ENCODE results near the gene STXBP5L.

STXBP5L gene

GRCh38 chr3:121462565-121462964 lies 554.6 kb downstream of the STXBP5L start:
- no peak overlapping the region for H3K4me3 ChIP-seq (ENCODE audit: low read depth, low read length)
- no peak for DNase-seq (ENCODE audit: low read depth)
- no peak for TF ChIP-seq CTCF (conservative IDR thresholded peaks at IDR 0.05; ENCODE audit: low read depth, low read length)

GRCh38 chr3:121463745-121464144 lies 555.7 kb downstream of the STXBP5L start:
- H3K4me3 ChIP-seq (ENCODE audit: low read depth, low read length), result no peak overlapping the region
- no peak for DNase-seq (ENCODE audit: low read depth)
- TF ChIP-seq CTCF (conservative IDR thresholded peaks at IDR 0.05; ENCODE audit: low read depth, low read length), result no peak

GRCh38 chr3:121467085-121467484 lies 559.1 kb downstream of the STXBP5L start:
- no peak overlapping the region for H3K4me3 ChIP-seq (ENCODE audit: low read depth, low read length)
- DNase-seq (ENCODE audit: low read depth), result no peak
- TF ChIP-seq CTCF (conservative IDR thresholded peaks at IDR 0.05; ENCODE audit: low read depth, low read length), result no peak

GRCh38 chr3:121473001-121473400 lies 565.0 kb downstream of the STXBP5L start:
- no peak for DNase-seq (ENCODE audit: low read depth)
- TF ChIP-seq CTCF (conservative IDR thresholded peaks at IDR 0.05; ENCODE audit: low read depth, low read length), result no peak
- no peak overlapping the region for H3K4me3 ChIP-seq (ENCODE audit: low read depth, low read length)
